ENCODE results near the gene MXRA7. TPM values are rescaled to one million over a fixed set of nuclear protein-coding genes. Genes with fewer than 3 reads are reported as not detected.
"Not testable (repeated sequence)": the region's sequence is repeated elsewhere in the genome, so short reads cannot be mapped to it uniquely, and the experiment has no call there.

The MXRA7 gene
- total RNA-seq, 1 donor from 2014 or later = 80.6 TPM

GRCh38 chr17:76752006-76752405 lies 41.2 kb upstream of the MXRA7 start:
- H3K36me3 ChIP-seq (ENCODE audit: control insufficient read depth, insufficient read depth, low read length) = no peaks in the 10 kb centered on the region
- no peak for TF ChIP-seq CTCF (IDR thresholded peaks at IDR 0.05; ENCODE audit: insufficient read depth, low read length, severe bottlenecking)
- H3K27me3 ChIP-seq (ENCODE audit: control insufficient read depth, insufficient read depth, low read length) = no peaks in the 10 kb centered on the region
- H3K4me3 ChIP-seq (ENCODE audit: low read depth, low read length) = no peak overlapping the region
- no peak for DNase-seq (ENCODE audit: low read depth)
- no peak for FAIRE-seq

GRCh38 chr17:76751416-76751993 lies 40.7 kb upstream of the MXRA7 start:
- DNase-seq (ENCODE audit: low read depth) (no peak), FAIRE-seq (no peak)
- Histone ChIP-seq H3K4me3 (ENCODE audit: low read depth, low read length) (no peak overlapping the region), H3K36me3 (ENCODE audit: control insufficient read depth, insufficient read depth, low read length) (no peaks in the 10 kb centered on the region), H3K27me3 (ENCODE audit: control insufficient read depth, insufficient read depth, low read length) (no peaks in the 10 kb centered on the region)
- TF ChIP-seq CTCF (IDR thresholded peaks at IDR 0.05; ENCODE audit: insufficient read depth, low read length, severe bottlenecking) = no peak

- Histone ChIP-seq H3K4me3 (ENCODE audit: low read depth, low read length) (no peak overlapping the region), H3K27me3 (ENCODE audit: control insufficient read depth, insufficient read depth, low read length) (no peaks in the 10 kb centered on the region), H3K36me3 (ENCODE audit: control insufficient read depth, insufficient read depth, low read length) (peaks cover 6% of the 10 kb centered on the region)
- DNase-seq (ENCODE audit: low read depth) = no peak
- no peak for TF ChIP-seq CTCF (IDR thresholded peaks at IDR 0.05; ENCODE audit: insufficient read depth, low read length, severe bottlenecking)
- FAIRE-seq = no peak
Measured at GRCh38 chr17:76748657-76749056, 37.9 kb upstream of the MXRA7 start.

GRCh38 chr17:76747716-76748363 lies 37.1 kb upstream of the MXRA7 start:
- TF ChIP-seq CTCF (IDR thresholded peaks at IDR 0.05; ENCODE audit: insufficient read depth, low read length, severe bottlenecking) = no peak
- Histone ChIP-seq H3K4me3 (ENCODE audit: low read depth, low read length) (no peak overlapping the region), H3K27me3 (ENCODE audit: control insufficient read depth, insufficient read depth, low read length) (no peaks in the 10 kb centered on the region), H3K36me3 (ENCODE audit: control insufficient read depth, insufficient read depth, low read length) (peaks cover 6% of the 10 kb centered on the region)
- DNase-seq (ENCODE audit: low read depth) (no peak), FAIRE-seq (no peak)

GRCh38 chr17:76745785-76746184 lies 35.0 kb upstream of the MXRA7 start:
- FAIRE-seq; H3K4me3 ChIP-seq (ENCODE audit: low read depth, low read length); H3K27me3 ChIP-seq (ENCODE audit: control insufficient read depth, insufficient read depth, low read length); H3K36me3 ChIP-seq (ENCODE audit: control insufficient read depth, insufficient read depth, low read length): not testable (repeated sequence)
- DNase-seq (ENCODE audit: low read depth) = peak; percentile 67

- FAIRE-seq (no peak), DNase-seq (ENCODE audit: low read depth) (no peak)
- H3K4me3 ChIP-seq (ENCODE audit: low read depth, low read length) = no peak overlapping the region
- peaks cover 6% of the 10 kb centered on the region for H3K36me3 ChIP-seq (ENCODE audit: control insufficient read depth, insufficient read depth, low read length)
- TF ChIP-seq CTCF (IDR thresholded peaks at IDR 0.05; ENCODE audit: insufficient read depth, low read length, severe bottlenecking) = no peak
- H3K27me3 ChIP-seq (ENCODE audit: control insufficient read depth, insufficient read depth, low read length) = no peaks in the 10 kb centered on the region
Measured at GRCh38 chr17:76744747-76745146, 34.0 kb upstream of the MXRA7 start.

Data from bronchial epithelial cell (primary cell).